CD4-positive, alpha-beta T cell (primary cell): Measurements from ENCODE around the gene CTDSP1. TPM values are rescaled to one million over a fixed set of nuclear protein-coding genes. Genes with fewer than 3 reads are reported as not detected.

Experiments
- ATAC-seq: fragments of 200-7000 bp; cut with Tn5 transposase; one replicate; pipeline ENCODE4 v1.10.0; 2022; ENCODE audit warnings: mild to moderate bottlenecking; ENCODE audit not compliant: poor library complexity
- CTCF ChIA-PET: fragments of 350-600 bp; sonication (Branson Sonifier 250); formaldehyde crosslinking; loops from one replicate; lab custom pipeline; 2021; ENCODE audit warnings: antibody characterized with exemption, inconsistent platforms; lab: Charles Lee
- POLR2A ChIA-PET: fragments of 350-600 bp; sonication (Branson Sonifier 250); formaldehyde crosslinking; loops from one replicate; lab custom pipeline; 2021; ENCODE audit warnings: antibody characterized with exemption, inconsistent platforms; lab: Charles Lee
- DNase-seq, 14 experiments: peaks; one replicate each; pipeline ENCODE4 v3.0.0-alpha.2; 2013 to 2020; ENCODE audit warnings: mixed read lengths in 2 of 14
- H3K27ac ChIP-seq, 2 donors: one replicate each; pipeline versions ENCODE4 v1.5.1 to v1.7.0; 2013; ENCODE audit warnings: low read length in 2 of 2, low read depth in 1 of 2, mild to moderate bottlenecking in 1 of 2
- H3K27me3 ChIP-seq, 2 experiments: 1 replicate in 1 of 2; 2 replicates in 1 of 2; pipeline versions ENCODE4 v1.6.1 to v1.7.0; 2013; ENCODE audit warnings: low read length in 2 of 2, control low read depth in 1 of 2, mild to moderate bottlenecking in 1 of 2, moderate library complexity in 1 of 2; ENCODE audit not compliant: insufficient read depth in 2 of 2, control insufficient read depth in 1 of 2
- H3K36me3 ChIP-seq: one replicate; pipeline ENCODE4 v1.6.1; 2013; ENCODE audit warnings: low read length, control low read depth; ENCODE audit not compliant: insufficient read depth
- H3K4me1 ChIP-seq: one replicate; pipeline ENCODE4 v1.6.1; 2013; ENCODE audit warnings: low read length, control low read depth; ENCODE audit not compliant: insufficient read depth
- H3K4me3 ChIP-seq: one replicate; pipeline ENCODE4 v1.5.1; 2013; ENCODE audit warnings: mild to moderate bottlenecking, low read length, moderate library complexity
- H3K9me3 ChIP-seq, 2 experiments: 1 replicate in 1 of 2; 2 replicates in 1 of 2; pipeline versions ENCODE4 v1.6.1 to v1.7.0; 2013; ENCODE audit warnings: low read length in 2 of 2, mild to moderate bottlenecking in 2 of 2, control low read depth in 1 of 2, moderate library complexity in 1 of 2; ENCODE audit not compliant: control insufficient read depth in 1 of 2, insufficient read depth in 1 of 2
- H3K27ac Mint-ChIP-seq: one replicate; pipeline ENCODE4 v1.8.0; 2020; ENCODE audit warnings: mixed read lengths
- H3K27me3 Mint-ChIP-seq: one replicate; pipeline ENCODE4 v1.8.0; 2021; ENCODE audit warnings: mixed read lengths
- H3K36me3 Mint-ChIP-seq: one replicate; pipeline ENCODE4 v1.8.0; 2021; ENCODE audit warnings: low read depth, mixed read lengths
- H3K4me1 Mint-ChIP-seq: one replicate; pipeline ENCODE4 v1.8.0; 2021; ENCODE audit warnings: low read depth, mixed read lengths
- H3K4me3 Mint-ChIP-seq: one replicate; pipeline ENCODE4 v1.8.0; 2020; ENCODE audit warnings: mild to moderate bottlenecking, mixed read lengths
- H3K9me3 Mint-ChIP-seq: one replicate; pipeline ENCODE4 v1.8.0; 2020; ENCODE audit warnings: mixed read lengths
- CTCF ChIP-seq: fragments of 200-600 bp; IDR thresholded peaks from one replicate; pipeline ENCODE4 v1.8.0; 2022; ENCODE audit warnings: antibody characterized with exemption, mild to moderate bottlenecking
- intact Hi-C, 2 experiments: fragments of 100-400 bp; cut with DNase I in 1 of 2; cut with micrococcal nuclease in 1 of 2; formaldehyde crosslinking; loops; one replicate each; pipeline versions ENCODE4 v1.15.1 to v1.9.0; 2023 to 2025; cut with DNase I, micrococcal nuclease
- total RNA-seq, 174 experiments: library from RNA in 2 of 174; stranded (reverse) in 2 of 174; gene quantifications; one replicate each; pipeline ENCODE4 v1.2.3 and lab custom pipeline; 2021 to 2026

Gene CTDSP1
- total RNA-seq, 2 experiments from 2014 or later, result 70.5 to 76.8 TPM

- Histone ChIP-seq H3K4me1 (peaks cover 56% of the 10 kb centered on the region), H3K4me3 (no peak overlapping the region), H3K27ac (no peak overlapping the region), H3K9me3 (no peaks in the 10 kb centered on the region), H3K36me3 (peaks cover 25% of the 10 kb centered on the region), H3K27me3 (no peaks in the 10 kb centered on the region)
- ChIA-PET POLR2A (interaction anchor here (0.6 to 5.0 kb wide), 5 partner anchors 8 to 109 kb away, joined by 3 to 74 read pairs (median 4); no protein-coding TSS in a partner anchor), CTCF (interaction anchor here (1.0 kb wide), 1 partner anchor 62 kb away, joined by 3 read pairs; no protein-coding TSS in a partner anchor)
- Mint-ChIP-seq H3K9me3 (no peaks in the 10 kb centered on the region), H3K27ac (peak overlapping the region; percentile 88), H3K36me3 (peaks cover 39% of the 10 kb centered on the region), H3K4me1 (peaks cover 54% of the 10 kb centered on the region), H3K27me3 (no peaks in the 10 kb centered on the region), H3K4me3 (peak overlapping the region; percentile 26)
- intact Hi-C loops, result loop anchor here (1.0 to 10.0 kb wide), 6 partner anchors 59 to 767 kb away; partner anchors contain the start of genes CNPPD1 (in 1 of the 2), RETREG2 (in 1 of the 2) and SLC23A3 (in 1 of the 2)
- DNase-seq (peak in 1 of 14 experiments; percentile 27), ATAC-seq (no peak)
- no peak for TF ChIP-seq CTCF
Observed at GRCh38 chr2:218407717-218408116, 8.0 kb downstream of the CTDSP1 start.

GRCh38 chr2:218418321-218418716, 18.7 kb downstream of the CTDSP1 start:
- no peak for DNase-seq
- H3K9me3 ChIP-seq, result no peaks in the 10 kb centered on the region
- H3K36me3 ChIP-seq, result no peaks in the 10 kb centered on the region
- ChIA-PET CTCF (no interaction called here), POLR2A (no interaction called here)
- Mint-ChIP-seq H3K27me3 (no peaks in the 10 kb centered on the region), H3K36me3 (no peaks in the 10 kb centered on the region), H3K4me1 (no peaks in the 10 kb centered on the region), H3K4me3 (no peak overlapping the region), H3K9me3 (no peaks in the 10 kb centered on the region), H3K27ac (no peak overlapping the region)
- H3K4me3 ChIP-seq, result no peak overlapping the region
- no peaks in the 10 kb centered on the region for H3K27me3 ChIP-seq
- H3K4me1 ChIP-seq, result no peaks in the 10 kb centered on the region
- intact Hi-C loops, result no loop called here
- no peak overlapping the region for H3K27ac ChIP-seq
- no peak for ATAC-seq
- TF ChIP-seq CTCF, result no peak

- no peaks in the 10 kb centered on the region for H3K4me1 Mint-ChIP-seq
- Histone ChIP-seq H3K9me3 (no peaks in the 10 kb centered on the region), H3K4me1 (no peaks in the 10 kb centered on the region), H3K27me3 (no peaks in the 10 kb centered on the region), H3K4me3 (no peak within 1 kb of the TSS), H3K27ac (no peak within 1 kb of the TSS), H3K36me3 (no peaks in the 10 kb centered on the region)
- intact Hi-C loops, result no loop called here
- H3K27me3 Mint-ChIP-seq, result no peaks in the 10 kb centered on the region
- H3K27ac Mint-ChIP-seq, result no peak within 1 kb of the TSS
- no peak within 1 kb of the TSS for H3K4me3 Mint-ChIP-seq
- ChIA-PET CTCF (no interaction called here), POLR2A (no interaction called here)
- no peaks in the 10 kb centered on the region for H3K9me3 Mint-ChIP-seq
- TF ChIP-seq CTCF, result no peak
- no peak for ATAC-seq
- H3K36me3 Mint-ChIP-seq, result no peaks in the 10 kb centered on the region
- no peak for DNase-seq
Observed at GRCh38 chr2:218418717-218419458, 19.2 kb downstream of the CTDSP1 start, which contains the start of gene VIL1. TSS of gene VIL1 (plus strand) at chr2:218419123. CDS start at chr2:218423779, 4,656 bp downstream.
